Amygdala (tissue), 56 donors: ENCODE measurements around the gene NUPR1.
A peak's percentile ranks its signal among the peaks of the same experiment; 100 is the strongest.
"Not testable (repeated sequence)": the region's sequence is repeated elsewhere in the genome, so short reads cannot be mapped to it uniquely, and the experiment has no call there.

Source experiments
- DNase-seq, 56 donors: peaks; one replicate each; lab custom pipeline; 2025; lab: John Stamatoyannopoulos, UW

Gene NUPR1, protein sequence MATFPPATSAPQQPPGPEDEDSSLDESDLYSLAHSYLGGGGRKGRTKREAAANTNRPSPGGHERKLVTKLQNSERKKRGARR

DNA sequence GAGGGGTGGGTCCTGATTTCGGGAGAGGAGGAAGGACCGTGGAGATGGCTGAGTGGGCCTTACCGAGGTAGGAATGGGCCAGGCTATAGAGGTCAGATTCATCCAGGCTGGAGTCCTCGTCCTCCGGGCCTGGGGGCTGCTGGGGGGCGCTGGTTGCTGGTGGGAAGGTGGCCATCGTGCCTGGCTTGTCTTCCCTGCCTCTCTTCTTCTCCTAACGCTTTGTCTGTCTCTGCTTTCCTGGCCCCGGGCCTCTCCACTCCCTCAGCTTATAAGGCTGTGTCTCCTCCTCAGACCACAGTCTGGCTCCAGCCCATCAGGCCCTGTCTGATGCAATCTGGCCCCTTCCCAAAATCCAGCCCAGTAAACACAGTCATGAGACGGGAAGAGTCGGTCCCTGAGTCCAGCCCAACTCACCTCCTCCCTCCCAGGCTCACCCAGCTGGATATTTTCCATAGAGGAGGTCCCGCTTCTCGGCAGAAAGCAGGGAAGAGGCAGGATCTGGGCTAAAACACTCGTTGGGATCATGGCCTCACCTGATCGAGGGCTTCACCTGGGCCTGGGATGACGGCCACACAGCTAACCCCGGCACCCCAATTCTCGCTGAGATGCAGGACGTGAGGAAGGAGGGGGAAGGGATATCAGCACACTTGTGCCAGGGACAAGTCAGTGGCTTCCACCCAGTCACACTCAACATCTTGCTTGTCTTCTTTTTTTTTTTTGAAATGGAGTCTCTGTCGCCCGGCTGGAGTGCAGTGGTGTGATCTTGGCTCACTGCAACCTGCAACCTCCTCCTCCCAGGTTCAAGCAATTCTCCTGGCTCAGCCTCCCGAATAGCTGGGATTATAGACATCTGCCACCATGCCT, at the start of gene NUPR1:
Gene NUPR1 (minus strand): TSS at position 242 of the 864 bp plus-strand sequence. CDS start 67 bp downstream, at position 175.
- peak in 48 of 56 donors; percentile 1 to 81 (median 44) for DNase-seq

DNA sequence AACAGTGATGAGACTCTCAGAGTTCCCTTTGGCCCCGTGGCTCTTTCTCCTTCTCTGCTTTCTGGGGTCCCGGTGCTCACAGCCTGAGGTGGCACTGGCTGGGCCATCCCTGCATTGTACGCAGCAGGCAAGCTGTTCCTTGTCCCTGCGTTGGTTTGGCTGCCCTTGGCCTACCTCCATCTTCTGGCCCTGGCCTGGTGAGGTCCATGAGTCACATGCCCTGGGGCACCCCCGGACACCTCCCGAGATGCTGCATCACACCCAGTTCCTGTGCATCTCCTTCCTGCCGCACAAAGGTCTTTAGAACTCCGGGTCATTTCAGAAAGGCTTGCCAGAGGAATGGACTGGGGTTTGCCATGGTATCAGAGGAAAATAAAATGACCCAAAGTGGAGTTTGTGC, 48.6 kb upstream of the NUPR1 start:
- DNase-seq = no peak

DNA sequence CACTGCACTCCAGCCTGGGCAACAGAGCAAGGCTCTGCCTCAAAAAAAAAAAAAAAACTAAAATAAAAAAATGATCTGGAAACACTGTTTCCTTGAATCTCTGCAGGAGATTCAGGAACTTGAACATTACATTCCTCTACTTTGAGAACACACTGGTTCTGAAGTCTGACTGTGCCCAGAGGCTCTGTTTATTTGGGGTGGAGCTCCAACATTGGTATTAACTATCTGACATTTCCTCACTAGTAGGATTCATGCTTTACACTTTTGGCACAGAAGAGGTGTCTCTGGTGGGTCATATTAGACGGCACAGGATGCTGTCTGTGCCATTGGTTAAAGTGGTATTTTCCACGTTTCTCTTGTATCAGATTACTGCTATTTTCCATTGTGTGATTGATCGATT, 47.7 kb upstream of the NUPR1 start:
- DNase-seq = no peak

DNA sequence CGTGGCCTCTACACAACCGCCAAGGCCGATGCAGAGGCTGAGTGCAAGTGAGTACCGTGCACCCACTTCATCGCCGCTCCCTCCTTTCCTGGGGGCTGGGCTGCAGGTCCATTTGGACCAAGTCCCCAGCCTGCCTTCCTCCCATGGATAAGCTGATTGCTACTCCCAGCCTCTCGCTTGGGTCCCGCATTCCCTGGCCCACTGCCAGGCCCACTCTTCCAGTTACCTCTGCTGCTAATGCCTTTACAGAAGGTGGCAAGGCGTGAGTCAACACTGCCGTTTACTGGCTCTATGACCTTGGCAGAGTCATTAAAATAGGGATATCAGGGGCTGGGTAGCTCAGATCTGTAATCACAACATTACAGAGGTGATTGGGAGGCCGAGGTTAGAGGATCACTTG, 46.9 kb upstream of the NUPR1 start:
- no peak for DNase-seq

DNA sequence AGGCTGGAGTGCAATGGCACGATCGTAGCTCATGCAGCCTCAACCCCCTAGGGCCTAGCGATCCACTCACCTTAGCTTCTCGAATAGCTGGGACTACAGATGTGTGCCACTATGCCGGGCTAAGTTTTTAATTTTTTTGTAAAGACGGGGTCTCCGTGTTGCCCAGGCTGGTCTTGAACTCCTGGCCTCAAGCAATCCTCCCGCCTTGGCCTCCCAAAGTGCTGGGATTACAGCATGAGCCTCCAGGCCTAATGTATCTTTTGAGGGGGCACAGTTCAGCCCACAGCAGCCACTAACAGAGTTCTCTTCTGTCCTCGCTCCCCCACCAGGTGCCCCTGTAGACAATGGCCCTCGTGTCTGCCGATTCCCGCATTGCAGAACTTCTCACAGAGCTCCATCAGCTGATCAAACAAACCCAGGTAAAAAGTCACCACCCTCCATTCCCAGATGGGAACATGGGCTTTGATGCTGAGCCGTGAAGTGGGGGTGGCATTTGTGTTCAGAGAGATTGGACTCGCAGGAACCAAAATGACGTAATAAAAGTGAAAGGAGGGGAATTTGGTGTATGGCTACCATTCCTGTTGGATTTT, 42.0 kb upstream of the NUPR1 start:
- DNase-seq = no peak

DNA sequence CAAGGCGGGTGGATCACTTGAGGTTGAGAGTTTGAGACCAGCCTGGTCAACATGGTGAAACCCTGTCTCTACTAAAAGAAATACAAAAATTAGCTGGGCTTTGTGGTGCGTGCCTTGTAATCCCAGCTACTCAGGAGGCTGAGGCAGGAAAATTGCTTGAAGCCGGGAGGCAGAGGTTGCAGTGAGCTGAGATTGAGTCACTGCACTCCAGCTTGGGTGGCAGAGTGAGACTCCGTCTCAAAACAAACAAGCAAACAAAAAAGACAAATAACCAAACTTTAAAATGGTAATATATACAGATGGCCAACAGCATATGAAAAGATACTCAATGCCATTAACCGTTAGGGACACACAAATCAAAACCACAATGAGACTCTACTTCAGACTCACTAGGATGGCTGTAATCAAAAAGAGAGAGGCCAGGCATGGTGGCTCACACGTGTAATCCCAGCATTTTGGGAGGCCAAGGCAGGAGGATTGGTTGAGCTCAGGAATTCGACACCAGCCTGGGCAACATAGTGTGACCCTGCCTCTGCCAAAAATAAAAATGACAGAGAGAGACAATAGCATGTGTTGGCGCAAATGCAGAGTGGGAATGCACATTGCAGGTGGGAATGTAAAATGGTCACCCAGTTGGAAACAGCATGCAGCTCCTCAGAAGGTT, 36.8 kb upstream of the NUPR1 start:
- DNase-seq = no peak

DNA sequence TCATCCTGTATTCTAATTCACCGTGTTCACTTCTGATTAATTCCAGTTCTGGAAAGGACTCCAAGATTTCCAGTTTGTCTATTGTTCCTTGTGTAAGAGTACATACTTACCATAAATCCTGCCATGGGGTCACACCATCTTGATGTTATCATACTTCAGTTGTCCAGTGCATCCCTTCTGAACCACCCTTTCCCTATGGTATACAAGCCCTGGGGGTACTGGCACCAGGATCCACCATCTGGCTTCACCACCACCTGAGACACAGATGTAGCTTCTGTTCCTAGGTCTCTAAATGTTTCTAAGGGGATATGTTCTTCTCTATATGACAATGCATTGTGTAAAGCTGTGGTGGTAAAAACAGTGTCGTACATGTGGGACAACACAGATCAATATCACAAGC, 36.2 kb upstream of the NUPR1 start:
- DNase-seq = no peak

DNA sequence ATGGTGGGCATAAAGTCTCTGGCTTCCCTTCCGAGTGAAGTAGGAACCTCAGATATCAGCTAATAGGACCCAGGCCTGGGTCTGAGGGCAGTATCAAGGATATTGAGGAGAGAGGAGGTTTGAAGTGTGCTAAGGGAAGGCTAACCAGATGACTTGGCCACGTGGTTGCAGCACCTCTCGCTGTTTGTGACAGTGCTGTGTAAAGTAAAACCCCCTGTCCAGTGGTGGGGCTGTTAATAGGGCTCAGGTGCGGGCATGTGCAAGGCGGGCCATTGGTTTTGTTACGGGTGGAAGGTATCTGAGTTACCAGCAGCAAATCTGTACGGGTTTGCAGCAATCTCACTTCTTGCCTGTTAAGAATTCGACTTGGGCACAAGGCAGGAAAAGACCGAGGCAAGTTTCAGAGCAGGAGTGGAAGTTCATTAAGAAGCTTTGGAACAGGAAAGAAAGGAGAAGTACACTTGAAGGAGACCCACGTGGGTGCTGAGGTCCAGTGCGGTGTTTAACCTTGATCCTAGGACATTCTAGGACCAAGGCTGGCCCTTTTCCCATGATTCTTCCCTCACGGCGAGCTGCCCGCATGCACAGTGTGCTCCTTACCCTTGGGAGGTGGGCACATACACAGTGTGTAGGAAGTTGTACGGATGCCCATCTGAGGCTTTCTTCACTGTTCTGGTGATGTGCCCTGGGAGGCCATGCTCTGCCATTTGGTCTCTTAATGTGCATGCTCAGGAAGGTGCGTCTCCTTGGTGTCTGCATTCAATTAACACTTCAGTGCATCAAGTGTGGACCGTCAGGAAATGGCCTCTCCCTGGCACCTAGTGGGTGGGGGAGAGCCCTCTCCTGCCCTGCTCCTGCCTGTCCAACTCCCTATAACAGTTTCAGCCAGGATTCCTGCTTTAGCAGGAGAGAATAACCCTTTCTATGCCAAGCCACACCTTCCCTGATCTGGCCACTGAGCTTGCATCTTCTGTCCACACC, 35.3 kb upstream of the NUPR1 start:
- no peak for DNase-seq

DNA sequence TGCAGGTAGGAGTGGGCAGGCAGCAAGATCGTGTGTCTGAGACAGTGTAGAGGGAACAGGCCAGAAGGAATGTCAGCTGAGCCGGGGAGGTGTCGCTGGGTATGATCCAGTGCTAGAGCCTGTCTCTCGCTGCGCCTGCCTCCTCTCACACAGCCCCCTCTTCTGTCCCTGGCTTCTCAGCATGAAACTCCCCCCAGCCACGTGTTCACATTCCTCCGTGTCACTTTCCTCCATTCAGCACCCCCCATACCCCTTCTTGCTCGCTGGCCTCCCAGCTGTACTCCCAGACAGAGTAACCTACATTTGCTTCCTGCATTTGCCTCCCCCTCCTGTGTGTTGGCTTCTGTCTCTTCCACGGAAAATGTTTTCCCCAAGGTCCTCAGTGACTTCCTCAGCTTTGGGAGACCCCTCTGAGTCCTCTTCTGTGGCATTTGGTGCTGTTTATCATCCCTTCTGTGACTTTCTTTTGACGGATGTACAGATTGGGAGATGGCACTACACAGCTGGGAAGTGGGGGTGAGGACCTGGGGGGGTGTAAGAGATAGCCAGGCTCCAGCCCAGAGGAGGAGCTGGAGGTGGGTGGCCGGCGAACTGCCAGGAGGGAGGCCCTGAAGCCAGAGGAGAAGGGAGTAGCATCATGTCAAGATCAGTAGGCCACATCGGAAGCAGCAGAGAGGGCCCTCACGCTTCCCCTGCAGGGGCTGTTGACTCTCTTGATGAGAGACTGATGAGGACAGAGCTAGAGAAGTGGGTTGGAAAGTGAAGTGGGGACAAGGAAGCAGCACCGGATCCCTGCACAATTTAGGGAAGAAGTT, 34.1 kb upstream of the NUPR1 start:
- peak in 13 of 56 donors; percentile 3 to 36 (median 12) for DNase-seq

DNA sequence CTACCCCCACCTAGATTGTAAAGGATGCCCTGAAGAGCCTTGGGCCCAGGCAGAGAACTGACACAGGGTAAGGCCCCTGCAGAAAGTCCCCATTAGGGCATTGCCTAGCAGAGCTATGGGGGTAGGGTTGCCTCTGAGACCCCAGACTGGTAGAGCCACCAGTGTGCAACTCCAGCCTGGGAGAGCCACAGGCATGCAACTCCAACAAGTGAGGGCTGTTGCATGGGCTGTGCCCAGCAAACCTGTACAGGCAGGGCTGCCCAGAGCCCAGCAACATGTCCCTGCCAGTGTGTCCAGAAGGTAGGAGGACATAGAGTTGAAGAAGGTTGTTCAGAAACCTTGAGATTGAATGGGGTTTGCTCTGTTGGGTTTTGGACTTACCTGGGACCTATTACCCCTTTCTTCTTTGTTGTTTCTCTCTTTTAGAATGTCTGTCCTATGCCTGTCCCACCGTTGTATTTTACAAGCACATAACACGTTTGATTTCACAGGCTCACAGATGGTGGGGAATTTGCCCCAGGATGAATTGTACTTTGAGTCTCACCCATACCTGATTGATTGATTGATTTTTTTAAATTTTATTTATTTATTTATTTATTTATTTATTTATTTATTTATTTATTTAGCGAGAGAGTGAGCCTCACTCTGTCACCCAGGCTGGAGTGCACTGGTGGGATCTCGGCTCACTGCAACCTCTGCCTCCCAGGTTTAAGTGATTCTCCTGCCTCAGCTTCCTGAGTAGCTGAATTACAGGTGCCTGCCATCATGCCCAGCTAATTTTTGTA, 31.4 kb upstream of the NUPR1 start:
- no peak for DNase-seq

DNA sequence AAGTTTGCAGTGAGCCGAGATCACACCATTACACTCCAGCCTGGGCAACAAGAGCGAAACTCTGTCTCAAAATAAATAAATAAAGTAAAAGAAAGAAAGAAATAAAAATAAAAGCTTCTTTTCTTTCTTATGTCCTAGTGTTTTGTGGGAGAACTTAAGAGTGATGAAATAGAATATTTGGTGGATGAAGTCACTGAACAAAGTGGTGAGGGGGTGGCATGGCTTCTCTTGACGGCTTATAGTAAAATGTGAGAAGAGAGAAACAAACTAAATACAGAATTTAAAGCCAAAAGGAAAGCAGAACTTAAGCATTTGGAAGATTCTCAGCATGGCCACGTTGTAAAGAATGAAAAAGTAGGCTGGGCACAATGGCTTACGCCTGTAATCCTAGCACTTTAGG, 30.2 kb upstream of the NUPR1 start:
- no peak for DNase-seq

DNA sequence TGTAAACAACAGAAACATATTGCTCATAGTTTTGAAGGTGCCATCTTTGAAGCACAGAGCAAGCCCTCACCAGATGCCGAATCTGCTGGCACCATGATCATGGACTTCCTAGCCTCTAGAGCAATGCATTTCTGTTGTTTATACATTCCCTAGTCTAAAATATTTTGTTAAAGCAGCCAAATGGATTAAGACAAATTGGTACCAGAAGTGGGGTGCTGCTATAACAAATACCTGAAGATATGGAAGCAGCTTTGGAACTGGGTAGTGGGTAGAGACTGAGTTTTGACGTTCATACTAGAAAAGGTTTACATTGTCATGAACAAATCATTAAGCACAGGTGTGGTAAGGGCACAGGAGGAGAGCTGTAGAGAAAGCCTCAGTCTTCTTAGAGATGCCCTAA, 28.5 kb upstream of the NUPR1 start:
- no peak for DNase-seq

DNA sequence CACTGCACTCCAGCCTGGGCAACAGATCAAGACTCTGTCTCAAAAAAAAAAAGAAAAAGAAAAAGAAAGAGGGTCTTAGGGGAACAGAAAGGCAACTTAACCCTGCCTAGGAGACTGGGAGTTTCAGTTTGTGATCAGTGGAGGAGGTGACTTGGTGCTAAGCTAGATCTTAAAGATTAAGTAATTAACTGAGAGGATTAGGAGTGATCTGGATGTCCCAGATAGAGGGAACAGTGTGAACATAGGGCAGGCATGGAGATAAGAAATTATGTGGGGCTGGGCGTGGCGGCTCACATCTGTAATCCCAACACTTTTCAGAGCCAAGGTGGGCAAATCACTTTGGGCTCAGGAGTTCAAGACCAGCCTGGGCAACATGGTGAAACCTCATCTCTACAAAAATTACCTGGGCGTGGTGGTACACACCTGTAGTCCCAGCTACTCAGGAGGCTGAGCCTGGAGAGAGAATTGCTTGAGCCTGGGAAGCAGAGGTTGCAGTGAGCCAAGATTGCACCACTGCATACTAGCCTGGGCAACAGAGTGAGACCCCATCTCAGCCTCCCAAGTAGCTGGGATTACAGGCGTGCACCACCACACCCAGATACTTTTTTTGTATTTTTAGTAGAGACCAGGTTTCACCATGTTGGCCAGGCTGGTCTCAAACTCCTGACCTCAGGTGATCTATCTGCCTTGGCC, 27.6 kb upstream of the NUPR1 start:
- DNase-seq = not testable (repeated sequence)

DNA sequence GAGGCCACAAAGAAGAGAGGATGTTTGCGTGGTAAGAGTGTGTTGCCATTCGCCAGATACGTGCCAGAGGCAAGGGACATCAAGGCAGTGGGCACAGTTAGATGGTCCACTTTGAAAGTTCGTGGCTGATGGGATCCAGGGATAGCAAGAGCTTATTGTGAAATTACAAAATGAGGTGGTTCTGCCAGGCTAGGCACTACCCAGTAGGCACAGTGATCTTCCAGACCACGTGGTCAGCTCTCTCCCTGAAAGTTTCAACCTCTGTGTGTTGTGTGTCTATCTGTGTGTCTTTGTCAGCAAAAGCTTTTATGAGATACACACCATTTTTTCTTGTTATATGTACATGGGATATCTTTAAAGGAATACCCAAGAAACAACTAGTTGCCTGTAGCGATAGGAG, 24.4 kb upstream of the NUPR1 start:
- DNase-seq = no peak

DNA sequence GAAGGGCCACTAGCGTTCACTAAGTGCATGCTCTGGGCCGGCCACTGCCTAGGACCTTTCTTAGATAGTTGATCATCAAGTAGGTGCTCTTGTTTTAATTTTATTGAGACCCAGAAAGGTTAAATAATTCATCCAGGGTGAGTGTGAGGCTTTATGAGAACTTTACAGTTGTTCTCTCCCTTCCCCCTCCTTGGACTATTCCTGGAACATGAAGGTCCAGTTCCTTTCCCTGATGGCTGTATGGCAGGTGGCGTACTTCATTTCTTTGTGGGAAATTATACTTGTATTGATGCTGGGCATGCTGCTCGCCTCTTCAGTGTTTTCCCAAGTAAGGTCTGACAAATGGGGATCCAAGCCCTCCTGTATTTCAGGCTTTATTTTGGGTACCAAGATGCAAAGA, 23.4 kb upstream of the NUPR1 start:
- DNase-seq = no peak

DNA sequence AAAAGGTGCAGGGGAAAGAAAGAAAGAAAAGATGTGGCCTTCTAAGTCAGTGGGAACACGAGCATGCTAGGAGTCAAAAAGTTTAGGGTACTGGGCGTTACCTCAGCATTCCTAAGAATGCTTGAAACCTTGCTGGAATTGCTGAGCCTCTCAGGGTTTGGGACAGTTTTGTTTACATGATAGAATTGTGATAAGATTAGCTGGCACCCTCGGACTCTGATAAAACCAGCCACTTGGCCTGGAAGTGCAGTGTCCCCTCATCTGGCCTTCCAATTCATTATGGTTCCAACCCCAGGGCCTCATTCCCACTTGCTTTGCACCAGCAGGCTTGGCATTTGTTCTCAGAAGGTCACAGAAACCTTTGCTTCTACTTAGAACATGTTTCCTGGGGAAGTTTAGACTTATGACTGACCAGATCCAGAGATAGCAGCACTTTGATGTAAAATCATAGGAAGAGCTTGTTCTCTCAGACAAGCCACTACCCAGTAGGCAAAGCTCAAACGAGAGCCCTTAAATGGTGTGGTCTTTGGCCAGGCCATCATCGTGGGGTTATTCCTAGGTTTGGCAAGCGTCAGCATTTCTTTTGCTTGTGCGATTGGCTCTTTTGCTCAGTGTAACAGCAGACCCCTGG, 22.9 kb upstream of the NUPR1 start:
- no peak for DNase-seq

DNA sequence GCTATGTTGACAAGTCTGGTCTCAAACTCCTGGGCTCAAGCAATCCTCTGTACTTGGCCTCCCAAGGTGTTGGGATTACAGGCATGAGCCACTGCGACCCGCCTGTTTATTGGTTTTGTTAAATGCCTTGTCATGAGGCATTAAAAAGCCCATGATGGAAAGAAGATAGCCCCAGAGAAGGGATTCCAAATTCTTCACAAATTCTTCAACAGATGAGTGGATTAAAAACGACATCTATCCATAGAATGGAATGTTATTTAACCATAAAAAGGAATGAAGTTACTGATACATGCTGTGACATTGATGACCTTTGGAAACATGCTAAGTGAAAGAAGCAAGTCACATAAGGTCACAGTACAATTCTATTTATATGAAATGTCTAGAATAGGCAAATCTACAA, 19.7 kb upstream of the NUPR1 start:
- no peak for DNase-seq
